ENCODE measurements around the gene MITF.

DNA sequence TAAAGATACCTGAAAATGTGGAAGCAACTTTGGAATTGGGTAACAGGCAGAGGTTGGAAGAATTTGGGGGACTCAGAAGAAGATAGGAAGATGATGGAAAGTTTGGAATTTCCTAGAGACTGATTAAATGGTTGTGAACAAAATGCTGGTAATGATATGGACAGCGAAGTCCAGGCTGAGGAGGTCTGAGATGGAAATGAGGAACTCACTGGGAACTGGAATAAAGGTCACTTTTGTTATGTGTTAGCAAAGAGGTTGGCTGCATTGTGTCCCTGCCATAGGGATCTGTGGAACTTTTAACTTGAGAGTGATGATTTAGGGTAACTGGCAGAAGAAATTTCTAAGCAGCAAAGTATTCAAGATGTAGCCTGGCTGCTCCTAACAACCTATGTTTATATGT, 13.0 kb downstream of the MITF start:
- TF ChIP-seq SIN3A (IDR thresholded peaks at IDR 0.05; ENCODE audit: low read depth) (no peak), CEBPB (IDR thresholded peaks at IDR 0.05; ENCODE audit: low read depth) (no peak), POLR2AphosphoS5 (IDR thresholded peaks at IDR 0.05; ENCODE audit: low read depth, low read length) (no peak), POLR2A (IDR thresholded peaks at IDR 0.05; ENCODE audit: borderline replicate concordance, extremely low read depth, insufficient read depth, insufficient read length) (no peak), EZH2 (IDR thresholded peaks at IDR 0.05) (no peak), ZNF274 (IDR thresholded peaks at IDR 0.05; ENCODE audit: low read depth, low read length) (no peak), RAD21 (IDR thresholded peaks at IDR 0.05; ENCODE audit: low read depth) (no peak)
- TF ChIP-seq, protein P1, sequence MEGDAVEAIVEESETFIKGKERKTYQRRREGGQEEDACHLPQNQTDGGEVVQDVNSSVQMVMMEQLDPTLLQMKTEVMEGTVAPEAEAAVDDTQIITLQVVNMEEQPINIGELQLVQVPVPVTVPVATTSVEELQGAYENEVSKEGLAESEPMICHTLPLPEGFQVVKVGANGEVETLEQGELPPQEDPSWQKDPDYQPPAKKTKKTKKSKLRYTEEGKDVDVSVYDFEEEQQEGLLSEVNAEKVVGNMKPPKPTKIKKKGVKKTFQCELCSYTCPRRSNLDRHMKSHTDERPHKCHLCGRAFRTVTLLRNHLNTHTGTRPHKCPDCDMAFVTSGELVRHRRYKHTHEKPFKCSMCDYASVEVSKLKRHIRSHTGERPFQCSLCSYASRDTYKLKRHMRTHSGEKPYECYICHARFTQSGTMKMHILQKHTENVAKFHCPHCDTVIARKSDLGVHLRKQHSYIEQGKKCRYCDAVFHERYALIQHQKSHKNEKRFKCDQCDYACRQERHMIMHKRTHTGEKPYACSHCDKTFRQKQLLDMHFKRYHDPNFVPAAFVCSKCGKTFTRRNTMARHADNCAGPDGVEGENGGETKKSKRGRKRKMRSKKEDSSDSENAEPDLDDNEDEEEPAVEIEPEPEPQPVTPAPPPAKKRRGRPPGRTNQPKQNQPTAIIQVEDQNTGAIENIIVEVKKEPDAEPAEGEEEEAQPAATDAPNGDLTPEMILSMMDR (IDR thresholded peaks at IDR 0.05 in 2 of 3, conservative IDR thresholded peaks at IDR 0.05 in 1 of 3; ENCODE audit: borderline replicate concordance in 1 of 3, insufficient read depth in 1 of 3, low read depth in 2 of 3, low read length in 2 of 3): no peak
- TF ChIP-seq, protein P2, sequence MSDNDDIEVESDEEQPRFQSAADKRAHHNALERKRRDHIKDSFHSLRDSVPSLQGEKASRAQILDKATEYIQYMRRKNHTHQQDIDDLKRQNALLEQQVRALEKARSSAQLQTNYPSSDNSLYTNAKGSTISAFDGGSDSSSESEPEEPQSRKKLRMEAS (IDR thresholded peaks at IDR 0.05): no peak
- TF ChIP-seq, protein P3, sequence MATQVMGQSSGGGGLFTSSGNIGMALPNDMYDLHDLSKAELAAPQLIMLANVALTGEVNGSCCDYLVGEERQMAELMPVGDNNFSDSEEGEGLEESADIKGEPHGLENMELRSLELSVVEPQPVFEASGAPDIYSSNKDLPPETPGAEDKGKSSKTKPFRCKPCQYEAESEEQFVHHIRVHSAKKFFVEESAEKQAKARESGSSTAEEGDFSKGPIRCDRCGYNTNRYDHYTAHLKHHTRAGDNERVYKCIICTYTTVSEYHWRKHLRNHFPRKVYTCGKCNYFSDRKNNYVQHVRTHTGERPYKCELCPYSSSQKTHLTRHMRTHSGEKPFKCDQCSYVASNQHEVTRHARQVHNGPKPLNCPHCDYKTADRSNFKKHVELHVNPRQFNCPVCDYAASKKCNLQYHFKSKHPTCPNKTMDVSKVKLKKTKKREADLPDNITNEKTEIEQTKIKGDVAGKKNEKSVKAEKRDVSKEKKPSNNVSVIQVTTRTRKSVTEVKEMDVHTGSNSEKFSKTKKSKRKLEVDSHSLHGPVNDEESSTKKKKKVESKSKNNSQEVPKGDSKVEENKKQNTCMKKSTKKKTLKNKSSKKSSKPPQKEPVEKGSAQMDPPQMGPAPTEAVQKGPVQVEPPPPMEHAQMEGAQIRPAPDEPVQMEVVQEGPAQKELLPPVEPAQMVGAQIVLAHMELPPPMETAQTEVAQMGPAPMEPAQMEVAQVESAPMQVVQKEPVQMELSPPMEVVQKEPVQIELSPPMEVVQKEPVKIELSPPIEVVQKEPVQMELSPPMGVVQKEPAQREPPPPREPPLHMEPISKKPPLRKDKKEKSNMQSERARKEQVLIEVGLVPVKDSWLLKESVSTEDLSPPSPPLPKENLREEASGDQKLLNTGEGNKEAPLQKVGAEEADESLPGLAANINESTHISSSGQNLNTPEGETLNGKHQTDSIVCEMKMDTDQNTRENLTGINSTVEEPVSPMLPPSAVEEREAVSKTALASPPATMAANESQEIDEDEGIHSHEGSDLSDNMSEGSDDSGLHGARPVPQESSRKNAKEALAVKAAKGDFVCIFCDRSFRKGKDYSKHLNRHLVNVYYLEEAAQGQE (IDR thresholded peaks at IDR 0.05; ENCODE audit: low read depth): no peak

Measured in HCT116 (cell line).